Activated T-cell treated with anti-CD3 and anti-CD28 coated beads, Interleukin-2, amount 50 U/mL, for 1 hour (primary cell): ENCODE measurements around the gene MAB21L2.
"Not testable (repeated sequence)": the region's sequence is repeated elsewhere in the genome, so short reads cannot be mapped to it uniquely, and the experiment has no call there.

Experiments
- DNase-seq: peaks from one replicate; pipeline ENCODE4 v3.0.0-alpha.2; 2020

The MAB21L2 gene

GRCh38 chr4:150582146-150582872, at the start of gene MAB21L2:
Gene MAB21L2 (plus strand): TSS chr4:150582151. CDS start chr4:150583030, 879 bp downstream.
- no peak for DNase-seq

DNA sequence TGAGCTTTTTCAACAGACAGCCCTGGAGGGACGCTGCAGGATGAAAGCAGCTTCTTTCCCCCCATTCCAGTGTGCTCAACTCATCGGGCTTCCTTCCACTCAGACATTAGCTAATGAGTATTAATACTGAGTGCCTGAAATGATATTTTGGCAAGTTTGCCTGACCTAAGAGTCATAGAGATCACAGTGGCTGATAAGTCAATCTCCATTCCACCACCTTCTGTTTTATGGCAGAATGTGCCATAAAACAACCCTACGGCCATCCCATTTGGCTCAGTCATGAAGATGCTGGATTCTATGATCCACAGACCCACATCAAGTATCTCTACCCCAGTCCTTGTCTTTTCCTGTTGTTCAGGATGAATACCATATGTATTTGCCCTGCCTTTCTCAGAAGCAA, 48.3 kb upstream of the MAB21L2 start:
- DNase-seq: no peak

- DNase-seq: no peak
These were observed 47.1 kb upstream of the MAB21L2 start for GRCh38 chr4:150534818-150535217.

GRCh38 chr4:150537911-150538310, 44.0 kb upstream of the MAB21L2 start:
- DNase-seq: not testable (repeated sequence)

GRCh38 chr4:150540536-150540935, 41.4 kb upstream of the MAB21L2 start:
- no peak for DNase-seq

DNA sequence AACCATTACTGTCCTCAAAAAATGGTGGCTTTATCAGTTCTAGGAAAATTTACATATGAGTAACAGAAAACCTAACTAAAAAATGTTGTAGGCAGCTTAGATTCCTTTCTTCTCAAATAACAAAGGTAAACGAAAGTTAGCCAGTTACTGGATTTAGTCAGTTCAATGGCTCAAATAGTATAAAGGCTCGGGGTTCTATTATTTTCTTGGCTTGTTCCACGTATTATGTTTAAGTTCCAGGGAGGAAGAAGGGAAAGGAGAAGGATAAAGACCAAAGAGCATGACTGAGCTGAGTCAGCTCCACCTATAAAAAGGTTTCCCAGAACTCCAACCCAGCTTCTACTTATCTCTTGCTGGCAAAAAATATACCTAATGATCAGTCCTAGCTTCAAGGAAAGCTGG, 41.0 kb upstream of the MAB21L2 start:
- no peak for DNase-seq

DNA sequence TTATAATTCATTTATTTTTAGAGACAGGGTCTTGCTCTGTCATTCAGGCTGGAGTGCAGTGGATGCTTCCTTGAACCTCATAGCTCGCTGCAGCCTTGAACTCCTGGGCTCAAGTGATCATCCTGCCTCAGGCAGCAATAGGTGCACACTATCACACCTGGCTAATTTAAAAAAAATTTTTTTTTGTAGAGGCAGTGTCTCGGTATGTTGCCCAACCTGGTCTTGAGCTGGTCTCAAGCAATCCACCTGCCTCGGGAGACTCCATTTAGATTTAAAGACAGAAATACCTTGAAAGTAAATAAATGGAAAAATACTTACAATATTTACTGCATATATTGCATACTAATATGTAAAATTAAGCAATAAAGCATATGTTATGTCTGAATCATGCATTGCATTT, 40.3 kb upstream of the MAB21L2 start:
- no peak for DNase-seq

GRCh38 chr4:150543042-150543441, 38.9 kb upstream of the MAB21L2 start:
- DNase-seq: no peak

- no peak for DNase-seq
These were observed 35.7 kb upstream of the MAB21L2 start for GRCh38 chr4:150546286-150546685.

- no peak for DNase-seq
These were observed 34.7 kb upstream of the MAB21L2 start for GRCh38 chr4:150547154-150547838.

DNA sequence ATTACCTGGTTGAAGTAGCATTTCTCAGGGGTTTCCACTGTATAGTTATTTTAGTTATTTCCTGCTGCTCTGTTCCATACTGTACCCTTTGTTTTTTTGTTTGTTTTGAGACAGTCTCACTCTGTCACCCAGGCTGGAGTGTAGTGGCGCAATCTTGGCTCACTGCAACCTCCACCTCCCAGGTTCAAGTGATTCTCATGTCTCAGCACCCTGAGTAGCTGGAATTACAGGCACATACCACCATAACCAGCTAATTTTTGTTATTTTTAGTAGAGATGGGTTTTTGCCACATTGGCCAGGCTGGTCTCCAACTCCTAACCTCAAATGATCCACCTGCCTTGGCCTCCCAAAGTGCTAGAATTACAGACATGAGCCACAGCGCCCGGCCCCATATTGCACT, 24.1 kb upstream of the MAB21L2 start:
- not testable (repeated sequence) for DNase-seq

- DNase-seq: no peak
These were observed 20.7 kb upstream of the MAB21L2 start for GRCh38 chr4:150561143-150561737.

- DNase-seq: no peak
These were observed 19.7 kb upstream of the MAB21L2 start for GRCh38 chr4:150562250-150562649.

DNA sequence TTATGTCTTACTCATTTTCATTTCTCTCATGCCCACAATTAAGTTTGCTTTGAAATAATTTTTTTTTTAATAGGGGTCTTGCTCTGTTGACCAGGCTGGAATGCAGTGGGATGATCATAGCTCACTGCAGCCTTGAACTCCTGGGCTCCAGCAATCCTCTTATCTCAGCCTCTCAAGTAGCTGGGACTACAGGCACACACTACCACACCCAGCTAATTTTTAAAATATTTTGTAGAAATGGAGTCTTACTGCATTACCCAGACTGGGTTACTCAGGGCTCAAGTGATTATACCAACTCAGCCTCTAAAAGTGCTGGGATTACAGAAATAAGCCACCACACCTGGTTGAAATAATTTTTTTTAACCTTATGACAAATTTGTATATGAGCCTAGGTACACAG, 19.2 kb upstream of the MAB21L2 start:
- DNase-seq: no peak

- not testable (repeated sequence) for DNase-seq
These were observed 17.0 kb upstream of the MAB21L2 start for GRCh38 chr4:150564967-150565366.

DNA sequence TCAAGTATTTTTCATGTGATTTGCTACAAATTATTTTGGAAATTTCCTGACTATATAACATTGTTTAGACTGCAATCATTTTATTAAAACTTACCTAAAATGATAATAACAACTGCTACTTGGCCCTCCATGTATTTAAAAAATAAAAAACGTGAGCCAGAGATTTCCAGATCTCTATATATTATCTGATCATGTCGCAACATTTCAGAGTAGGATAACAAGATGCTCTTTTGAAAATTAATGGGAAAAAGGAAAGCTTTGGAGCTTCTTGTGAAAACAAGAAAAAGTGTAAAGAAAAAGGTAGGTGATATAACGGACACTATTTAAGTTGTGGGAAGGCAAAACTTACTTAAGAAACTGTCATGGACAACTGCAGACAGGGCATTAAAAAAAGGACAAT, 14.9 kb upstream of the MAB21L2 start:
- no peak for DNase-seq

GRCh38 chr4:150569384-150569987, 12.5 kb upstream of the MAB21L2 start:
- no peak for DNase-seq

DNA sequence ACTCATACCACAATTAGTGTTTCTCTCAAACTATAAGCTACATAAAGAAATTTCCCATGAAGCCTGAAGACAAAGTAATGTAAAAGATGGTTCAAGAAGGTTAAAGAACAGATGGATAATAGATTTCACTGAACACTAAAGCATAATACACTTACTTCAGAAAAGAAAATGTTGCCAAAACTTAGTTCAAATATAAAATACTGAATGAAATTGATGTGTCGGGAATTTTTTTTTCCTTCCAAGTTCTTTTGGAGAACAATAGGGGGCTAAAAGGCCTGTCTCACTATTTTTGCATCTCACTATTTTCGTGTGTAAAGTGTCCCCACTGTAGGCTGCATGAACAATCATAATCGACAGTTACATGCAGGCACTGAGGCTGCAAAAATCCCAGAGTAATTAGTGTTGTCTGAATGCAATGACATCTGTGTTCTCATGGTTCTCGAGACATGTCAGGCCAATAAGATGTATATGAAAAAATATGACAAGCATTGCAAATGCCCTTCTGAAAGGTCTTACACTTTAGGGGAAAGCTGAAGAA, 11.9 kb upstream of the MAB21L2 start:
- DNase-seq: no peak

DNA sequence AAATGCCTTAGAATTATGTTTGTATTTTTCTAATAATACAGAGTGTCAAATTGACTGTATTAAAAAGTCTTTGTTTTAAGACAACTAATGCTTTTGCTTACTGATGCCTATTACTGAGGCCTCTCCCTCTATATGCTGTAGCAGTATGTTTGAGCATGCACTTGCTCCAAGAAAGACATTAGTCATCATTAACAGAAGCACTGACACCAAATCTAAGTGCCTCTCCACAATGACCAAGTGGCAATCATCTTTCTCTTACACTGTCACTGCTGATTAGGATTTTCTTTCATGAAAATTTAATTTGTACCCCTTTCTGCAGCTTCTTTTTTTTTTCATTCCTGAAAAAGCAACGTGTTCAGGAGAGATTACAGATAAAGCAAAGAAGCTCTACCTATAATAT, 11.1 kb upstream of the MAB21L2 start:
- DNase-seq: no peak

- no peak for DNase-seq
These were observed 9.0 kb upstream of the MAB21L2 start for GRCh38 chr4:150572704-150573504.

- DNase-seq: no peak
These were observed 8.4 kb upstream of the MAB21L2 start for GRCh38 chr4:150573534-150573933.

GRCh38 chr4:150574678-150575077, 7.3 kb upstream of the MAB21L2 start:
- DNase-seq: no peak

DNA sequence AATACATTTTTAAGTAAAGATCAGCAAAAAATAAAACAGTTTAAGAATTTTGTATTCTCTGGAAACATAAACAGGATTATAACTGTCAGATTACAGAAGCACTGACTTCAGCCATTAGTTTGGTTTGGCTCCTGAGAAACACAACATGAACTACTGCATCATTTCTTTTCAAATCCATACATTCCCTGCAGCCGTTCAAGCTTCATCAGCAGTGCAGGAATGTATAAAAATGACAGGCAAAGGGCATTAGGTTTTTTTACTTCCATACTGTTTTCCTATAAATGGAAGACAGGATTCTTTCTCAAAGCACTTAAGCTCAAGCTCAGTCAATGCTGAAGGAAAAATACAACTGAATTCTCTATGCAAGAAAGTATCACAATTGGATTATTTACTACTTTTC, 4.2 kb upstream of the MAB21L2 start:
- DNase-seq: no peak
